Nephron (organoid): ENCODE measurements around the gene ANKRD30B.
"Not testable (repeated sequence)": the region's sequence is repeated elsewhere in the genome, so short reads cannot be mapped to it uniquely, and the experiment has no call there.

Experiments used
- H3K27ac Mint-ChIP-seq, 3 experiments: 2 replicates each; pipeline ENCODE4 v1.8.0; 2020; ENCODE audit warnings: mixed read lengths in 3 of 3, mild to moderate bottlenecking in 2 of 3, moderate library complexity in 1 of 3
- H3K27me3 Mint-ChIP-seq: 2 replicates; pipeline ENCODE4 v1.8.0; 2021; ENCODE audit warnings: low read depth, mild to moderate bottlenecking, moderate library complexity, mixed read lengths
- H3K36me3 Mint-ChIP-seq: 2 replicates; pipeline ENCODE4 v1.8.0; 2020; ENCODE audit warnings: low read depth, mixed read lengths
- H3K4me1 Mint-ChIP-seq: 2 replicates; pipeline ENCODE4 v1.8.0; 2020; ENCODE audit warnings: mixed read lengths
- H3K4me3 Mint-ChIP-seq, 3 experiments: 2 replicates each; pipeline ENCODE4 v1.8.0; 2020; ENCODE audit warnings: mild to moderate bottlenecking in 3 of 3, mixed read lengths in 3 of 3, moderate library complexity in 2 of 3
- H3K9me3 Mint-ChIP-seq: 2 replicates; pipeline ENCODE4 v1.8.0; 2020; ENCODE audit warnings: mixed read lengths
- TF ChIP-seq, protein P1 (sequence below), 3 experiments: fragments of 200-600 bp; sonication (generic); IDR thresholded peaks; one replicate each; pipeline ENCODE4 v1.5.0; 2021; ENCODE audit warnings: antibody characterized with exemption in 3 of 3; ENCODE audit not compliant: unreplicated experiment in 3 of 3

ANKRD30B gene

DNA sequence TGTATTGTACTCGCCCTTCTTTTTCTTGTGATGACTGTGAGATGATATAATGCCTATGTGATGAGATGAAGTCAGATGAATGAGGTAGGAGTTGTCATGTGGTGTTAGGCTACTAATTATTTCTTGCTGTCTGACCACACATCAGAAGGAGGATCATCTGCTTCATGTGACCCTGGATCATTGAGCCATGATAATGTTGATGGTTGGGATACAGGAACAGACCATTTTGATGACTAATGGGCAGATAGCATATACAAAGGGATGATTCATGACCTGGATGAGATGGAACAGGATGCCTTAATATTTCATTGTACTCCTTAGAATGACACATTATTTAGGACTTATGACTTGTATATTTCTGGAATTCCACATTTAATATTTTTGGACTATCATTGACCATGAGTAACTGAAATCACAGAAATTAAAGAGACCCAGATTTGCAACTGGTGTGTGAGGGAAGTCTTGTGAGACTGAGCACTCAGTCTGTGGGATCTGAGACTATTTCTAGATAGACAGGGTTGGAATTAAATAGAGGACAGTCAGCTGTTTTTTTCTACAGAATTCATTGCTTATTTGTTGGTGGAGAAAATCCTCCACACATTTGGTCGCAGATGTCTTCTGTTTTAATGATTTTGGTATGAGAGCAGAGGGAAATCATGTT lies 79.1 kb downstream of the ANKRD30B start:
- not testable (repeated sequence) for H3K27me3 Mint-ChIP-seq, H3K36me3 Mint-ChIP-seq, H3K4me3 Mint-ChIP-seq, H3K27ac Mint-ChIP-seq, H3K4me1 Mint-ChIP-seq
- peaks cover 22% of the 10 kb centered on the region for H3K9me3 Mint-ChIP-seq

DNA sequence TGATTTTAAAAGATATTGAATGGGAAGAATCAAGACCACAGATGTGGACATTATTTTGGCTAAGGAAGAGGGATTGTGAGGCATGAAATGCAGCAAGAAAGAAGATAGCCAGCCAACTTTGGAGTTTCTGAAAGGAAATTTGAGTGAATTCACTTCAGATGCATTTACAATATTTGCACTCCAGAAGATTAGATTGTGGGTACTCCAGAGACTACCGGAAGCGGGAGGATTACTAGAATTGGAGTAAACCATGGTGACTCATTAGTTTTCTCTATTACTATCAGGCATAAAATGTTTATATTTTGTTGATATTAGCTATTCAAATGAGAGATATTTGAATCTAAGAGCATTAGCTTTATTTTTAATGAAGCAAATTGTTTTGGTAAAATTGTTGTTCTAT lies 93.6 kb downstream of the ANKRD30B start:
- not testable (repeated sequence) for H3K4me1 Mint-ChIP-seq, H3K36me3 Mint-ChIP-seq, H3K27me3 Mint-ChIP-seq, H3K27ac Mint-ChIP-seq, H3K4me3 Mint-ChIP-seq
- H3K9me3 Mint-ChIP-seq: peaks cover 15% of the 10 kb centered on the region

DNA sequence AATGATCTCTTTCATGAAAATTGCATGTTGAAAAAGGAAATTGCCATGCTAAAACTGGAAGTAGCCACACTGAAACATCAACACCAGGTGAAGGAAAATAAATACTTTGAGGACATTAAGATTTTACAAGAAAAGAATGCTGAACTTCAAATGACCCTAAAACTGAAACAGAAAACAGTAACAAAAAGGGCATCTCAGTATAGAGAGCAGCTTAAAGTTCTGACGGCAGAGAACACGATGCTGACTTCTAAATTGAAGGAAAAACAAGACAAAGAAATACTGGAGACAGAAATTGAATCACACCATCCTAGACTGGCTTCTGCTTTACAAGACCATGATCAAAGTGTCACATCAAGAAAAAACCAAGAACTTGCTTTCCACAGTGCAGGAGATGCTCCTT lies 103.6 kb downstream of the ANKRD30B start:
- H3K4me3 Mint-ChIP-seq, H3K36me3 Mint-ChIP-seq, H3K27me3 Mint-ChIP-seq, H3K4me1 Mint-ChIP-seq, H3K9me3 Mint-ChIP-seq, H3K27ac Mint-ChIP-seq: not testable (repeated sequence)

DNA sequence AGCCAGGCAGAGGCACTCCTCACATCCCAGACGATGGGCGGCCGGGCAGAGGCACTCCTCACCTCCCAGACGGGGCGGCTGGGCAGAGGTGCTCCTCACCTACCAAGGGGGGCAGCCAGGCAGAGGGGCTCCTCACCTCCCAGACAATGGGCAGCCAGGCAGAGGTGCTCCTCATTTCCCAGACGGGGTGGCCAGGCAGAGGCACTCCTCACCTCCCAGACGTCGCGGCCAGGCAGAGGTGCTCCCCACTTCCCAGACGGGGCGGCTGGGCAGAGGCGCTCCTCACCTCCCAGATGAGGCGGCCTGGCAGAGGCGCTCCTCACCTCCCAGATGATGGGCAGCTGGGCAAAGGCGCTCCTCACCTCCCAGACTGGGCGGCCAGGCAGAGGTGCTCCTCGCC lies 107.7 kb downstream of the ANKRD30B start:
- H3K9me3 Mint-ChIP-seq, H3K4me3 Mint-ChIP-seq, H3K4me1 Mint-ChIP-seq, H3K27ac Mint-ChIP-seq, H3K27me3 Mint-ChIP-seq, H3K36me3 Mint-ChIP-seq: not testable (repeated sequence)

DNA sequence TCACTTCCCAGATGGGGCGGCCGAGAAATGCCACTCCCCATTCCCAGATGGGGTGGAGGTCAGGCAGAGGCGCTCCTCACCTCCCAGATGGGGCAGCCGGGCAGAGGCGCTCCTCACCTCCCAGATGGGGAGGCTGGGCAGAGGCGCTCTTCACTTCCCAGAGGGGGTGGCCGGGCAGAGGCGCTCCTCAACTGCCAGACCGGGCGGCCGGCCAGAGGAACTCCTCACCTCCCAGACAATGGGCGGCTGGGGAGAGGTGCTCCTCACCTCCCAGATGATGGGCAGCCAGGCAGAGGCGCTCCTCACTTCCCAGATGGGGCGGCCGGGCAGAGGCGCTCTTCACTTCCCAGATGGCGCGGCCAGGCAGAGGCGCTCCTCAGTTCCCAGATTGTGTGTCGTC lies 108.3 kb downstream of the ANKRD30B start:
- H3K4me1 Mint-ChIP-seq, H3K9me3 Mint-ChIP-seq, H3K27me3 Mint-ChIP-seq, H3K36me3 Mint-ChIP-seq, H3K27ac Mint-ChIP-seq, H3K4me3 Mint-ChIP-seq: not testable (repeated sequence)

DNA sequence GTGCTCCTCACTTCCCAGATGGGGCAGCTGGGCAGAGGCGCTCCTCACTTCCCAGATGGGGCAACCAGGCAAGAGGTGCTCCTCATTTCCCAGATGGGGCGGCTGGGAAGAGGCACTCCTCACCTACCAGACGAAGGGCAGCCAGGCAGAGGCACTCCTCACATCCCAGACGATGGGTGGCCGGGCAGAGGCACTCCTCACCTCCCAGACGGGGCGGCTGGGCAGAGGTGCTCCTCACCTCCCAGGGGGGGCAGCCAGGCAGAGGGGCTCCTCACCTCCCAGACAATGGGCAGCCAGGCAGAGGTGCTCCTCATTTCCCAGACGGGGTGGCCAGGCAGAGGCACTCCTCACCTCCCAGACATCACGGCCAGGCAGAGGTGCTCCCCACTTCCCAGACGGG lies 110.5 kb downstream of the ANKRD30B start:
- H3K4me1 Mint-ChIP-seq, H3K36me3 Mint-ChIP-seq, H3K27ac Mint-ChIP-seq, H3K27me3 Mint-ChIP-seq, H3K4me3 Mint-ChIP-seq, H3K9me3 Mint-ChIP-seq: not testable (repeated sequence)

DNA sequence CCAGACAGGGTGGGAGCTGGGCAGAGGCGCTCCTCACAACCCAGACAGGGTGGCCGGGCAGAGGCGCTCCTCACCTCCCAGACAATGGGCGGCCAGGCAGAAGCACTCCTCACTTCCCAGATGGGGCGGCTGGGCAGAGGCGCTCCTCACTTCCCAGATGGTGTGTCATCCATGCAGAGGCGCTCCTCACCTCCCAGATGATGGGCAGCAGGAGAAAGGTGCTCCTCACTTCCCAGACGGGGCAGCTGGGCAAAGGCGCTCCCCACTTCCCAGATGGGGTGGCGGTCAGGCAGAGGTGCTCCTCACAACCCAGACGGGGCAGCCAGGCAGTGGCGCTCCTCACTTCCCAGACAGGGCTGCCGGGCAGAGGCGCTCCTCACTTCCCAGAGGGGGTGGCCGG lies 112.0 kb downstream of the ANKRD30B start:
- H3K27me3 Mint-ChIP-seq, H3K36me3 Mint-ChIP-seq, H3K4me1 Mint-ChIP-seq, H3K27ac Mint-ChIP-seq, H3K4me3 Mint-ChIP-seq: not testable (repeated sequence)
- peaks cover 12% of the 10 kb centered on the region for H3K9me3 Mint-ChIP-seq

DNA sequence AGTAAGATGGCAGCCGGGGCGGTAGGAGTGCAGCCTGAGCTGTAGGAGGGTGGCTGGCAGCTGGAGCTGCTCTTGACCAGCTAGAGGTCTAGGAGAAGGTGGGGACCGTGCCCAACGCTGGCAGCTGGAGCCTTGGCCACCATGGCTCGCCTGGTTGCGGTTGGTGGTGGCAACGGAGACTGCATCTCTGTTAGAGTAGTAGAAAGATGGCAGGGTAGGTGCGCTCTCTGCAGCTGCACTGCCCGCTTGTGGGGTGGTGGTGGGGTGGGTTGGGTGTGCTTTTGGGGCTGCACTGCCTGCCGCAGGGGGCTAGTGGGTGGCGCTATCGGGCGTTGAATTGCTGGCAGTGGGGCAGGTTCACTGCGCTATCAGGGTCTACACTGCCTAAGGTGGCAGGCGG lies 118.5 kb downstream of the ANKRD30B start:
- H3K4me1 Mint-ChIP-seq, H3K27me3 Mint-ChIP-seq, H3K36me3 Mint-ChIP-seq, H3K27ac Mint-ChIP-seq, H3K4me3 Mint-ChIP-seq: not testable (repeated sequence)
- H3K9me3 Mint-ChIP-seq: peaks cover 23% of the 10 kb centered on the region

DNA sequence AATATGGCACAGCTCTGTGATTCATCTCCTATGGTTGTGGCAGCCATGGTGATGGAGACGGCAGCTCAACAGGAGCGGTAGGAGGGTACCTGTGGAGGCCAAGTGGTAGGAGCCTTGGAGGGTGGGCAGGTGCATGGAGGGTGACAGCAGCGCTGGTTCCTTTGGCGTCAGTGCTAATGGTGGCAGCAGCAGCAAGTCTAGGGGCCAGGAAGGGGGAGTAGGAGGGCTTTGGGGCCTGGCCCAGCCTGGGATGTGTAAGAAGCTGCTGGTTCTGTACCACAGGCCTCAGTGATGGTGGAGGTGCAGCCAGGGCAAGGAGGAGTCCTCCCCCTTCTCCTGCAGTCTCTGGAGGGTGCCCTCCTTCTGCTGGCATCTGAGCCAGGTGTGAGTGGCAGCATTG lies 120.0 kb downstream of the ANKRD30B start:
- peaks cover 20% of the 10 kb centered on the region for H3K9me3 Mint-ChIP-seq

DNA sequence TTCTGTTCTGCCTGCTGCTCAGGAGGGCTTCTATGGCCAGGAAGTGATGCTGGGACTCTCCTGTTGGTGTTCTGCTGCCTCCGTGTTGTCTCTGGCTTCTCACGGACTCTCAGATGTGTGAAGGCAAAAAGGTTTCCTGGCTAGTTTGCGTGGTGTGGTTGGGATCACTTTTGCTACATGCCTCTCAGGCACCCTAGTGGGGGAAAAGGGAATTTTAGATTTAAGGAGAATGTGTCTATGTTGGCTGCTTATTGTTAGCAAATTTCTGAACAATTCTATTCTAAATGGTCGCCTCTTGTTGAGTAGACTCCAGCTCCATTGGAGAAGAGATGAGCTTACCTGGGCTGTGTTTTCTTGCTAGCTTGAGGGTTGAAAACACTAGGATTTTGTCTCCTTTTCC lies 120.9 kb downstream of the ANKRD30B start:
- H3K27ac Mint-ChIP-seq, H3K4me3 Mint-ChIP-seq, H3K4me1 Mint-ChIP-seq, H3K27me3 Mint-ChIP-seq, H3K36me3 Mint-ChIP-seq: not testable (repeated sequence)
- H3K9me3 Mint-ChIP-seq: peaks cover 18% of the 10 kb centered on the region

More for the DNA sequence above, 120.0 kb downstream of the ANKRD30B start:
- not testable (repeated sequence) for H3K27me3 Mint-ChIP-seq, H3K27ac Mint-ChIP-seq, H3K36me3 Mint-ChIP-seq, H3K4me1 Mint-ChIP-seq, H3K4me3 Mint-ChIP-seq

DNA sequence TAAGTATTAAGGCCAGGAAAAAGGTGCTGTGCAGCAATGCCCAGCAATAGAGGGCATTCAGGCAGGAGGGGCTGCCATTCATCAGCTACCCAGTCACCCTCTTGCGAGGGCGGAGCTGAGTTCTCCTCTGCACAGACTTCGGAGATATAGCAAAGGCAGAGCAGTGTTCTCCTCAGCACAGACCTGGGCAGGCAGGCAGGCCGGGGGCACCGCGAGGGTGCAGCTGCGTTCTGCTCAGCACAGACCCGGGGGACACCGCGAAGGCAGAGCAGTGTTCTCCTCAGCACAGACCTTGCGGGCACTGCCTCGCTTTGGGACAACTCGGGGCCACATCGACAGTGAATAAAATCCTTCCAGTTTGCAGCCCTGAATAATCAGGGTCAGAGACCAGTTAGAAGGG lies 130.9 kb downstream of the ANKRD30B start:
- not testable (repeated sequence) for H3K4me1 Mint-ChIP-seq

DNA sequence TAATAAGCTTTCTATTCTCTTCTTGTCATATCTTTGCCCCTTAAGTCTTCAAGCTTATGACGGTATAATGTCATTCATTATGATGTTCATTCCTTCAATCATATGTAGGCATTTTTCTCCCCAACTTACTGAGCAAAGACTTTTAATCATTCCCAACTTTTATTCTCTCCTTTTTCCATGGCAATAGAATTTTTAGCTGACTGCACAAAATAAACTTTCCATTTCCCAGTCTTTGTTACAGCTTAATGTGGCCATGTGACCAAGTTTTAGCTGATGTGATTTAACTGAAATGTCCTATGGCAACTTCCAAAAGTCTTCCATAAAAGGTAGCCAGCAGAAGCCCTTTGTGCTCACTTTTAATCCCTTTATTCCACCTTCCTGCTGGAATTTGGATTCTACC lies 152.5 kb downstream of the ANKRD30B start:
- H3K27ac Mint-ChIP-seq: no peak overlapping the region
- TF ChIP-seq, protein P1, sequence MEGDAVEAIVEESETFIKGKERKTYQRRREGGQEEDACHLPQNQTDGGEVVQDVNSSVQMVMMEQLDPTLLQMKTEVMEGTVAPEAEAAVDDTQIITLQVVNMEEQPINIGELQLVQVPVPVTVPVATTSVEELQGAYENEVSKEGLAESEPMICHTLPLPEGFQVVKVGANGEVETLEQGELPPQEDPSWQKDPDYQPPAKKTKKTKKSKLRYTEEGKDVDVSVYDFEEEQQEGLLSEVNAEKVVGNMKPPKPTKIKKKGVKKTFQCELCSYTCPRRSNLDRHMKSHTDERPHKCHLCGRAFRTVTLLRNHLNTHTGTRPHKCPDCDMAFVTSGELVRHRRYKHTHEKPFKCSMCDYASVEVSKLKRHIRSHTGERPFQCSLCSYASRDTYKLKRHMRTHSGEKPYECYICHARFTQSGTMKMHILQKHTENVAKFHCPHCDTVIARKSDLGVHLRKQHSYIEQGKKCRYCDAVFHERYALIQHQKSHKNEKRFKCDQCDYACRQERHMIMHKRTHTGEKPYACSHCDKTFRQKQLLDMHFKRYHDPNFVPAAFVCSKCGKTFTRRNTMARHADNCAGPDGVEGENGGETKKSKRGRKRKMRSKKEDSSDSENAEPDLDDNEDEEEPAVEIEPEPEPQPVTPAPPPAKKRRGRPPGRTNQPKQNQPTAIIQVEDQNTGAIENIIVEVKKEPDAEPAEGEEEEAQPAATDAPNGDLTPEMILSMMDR (IDR thresholded peaks at IDR 0.05; ENCODE audit: unreplicated experiment in 3 of 3): no peak
- no peaks in the 10 kb centered on the region for H3K27me3 Mint-ChIP-seq
- H3K9me3 Mint-ChIP-seq: peaks cover 45% of the 10 kb centered on the region
- no peaks in the 10 kb centered on the region for H3K36me3 Mint-ChIP-seq
- H3K4me1 Mint-ChIP-seq: no peaks in the 10 kb centered on the region
- no peak overlapping the region for H3K4me3 Mint-ChIP-seq

More for the DNA sequence above, 130.9 kb downstream of the ANKRD30B start:
- H3K27ac Mint-ChIP-seq, H3K4me3 Mint-ChIP-seq, H3K36me3 Mint-ChIP-seq, H3K27me3 Mint-ChIP-seq: not testable (repeated sequence)
- peaks cover 29% of the 10 kb centered on the region for H3K9me3 Mint-ChIP-seq
